ENCODE measurements around the gene ASB2.

The ASB2 gene

GRCh38 chr14:93964281-93964680 is 12.1 kb downstream of the ASB2 start:
- in situ Hi-C loops (cut with MboI; ENCODE audit: low sequenced_read_pairs), result no loop called here

GRCh38 chr14:93963692-93964091 is 12.7 kb downstream of the ASB2 start:
- in situ Hi-C loops (cut with MboI; ENCODE audit: low sequenced_read_pairs), result no loop called here

DNA sequence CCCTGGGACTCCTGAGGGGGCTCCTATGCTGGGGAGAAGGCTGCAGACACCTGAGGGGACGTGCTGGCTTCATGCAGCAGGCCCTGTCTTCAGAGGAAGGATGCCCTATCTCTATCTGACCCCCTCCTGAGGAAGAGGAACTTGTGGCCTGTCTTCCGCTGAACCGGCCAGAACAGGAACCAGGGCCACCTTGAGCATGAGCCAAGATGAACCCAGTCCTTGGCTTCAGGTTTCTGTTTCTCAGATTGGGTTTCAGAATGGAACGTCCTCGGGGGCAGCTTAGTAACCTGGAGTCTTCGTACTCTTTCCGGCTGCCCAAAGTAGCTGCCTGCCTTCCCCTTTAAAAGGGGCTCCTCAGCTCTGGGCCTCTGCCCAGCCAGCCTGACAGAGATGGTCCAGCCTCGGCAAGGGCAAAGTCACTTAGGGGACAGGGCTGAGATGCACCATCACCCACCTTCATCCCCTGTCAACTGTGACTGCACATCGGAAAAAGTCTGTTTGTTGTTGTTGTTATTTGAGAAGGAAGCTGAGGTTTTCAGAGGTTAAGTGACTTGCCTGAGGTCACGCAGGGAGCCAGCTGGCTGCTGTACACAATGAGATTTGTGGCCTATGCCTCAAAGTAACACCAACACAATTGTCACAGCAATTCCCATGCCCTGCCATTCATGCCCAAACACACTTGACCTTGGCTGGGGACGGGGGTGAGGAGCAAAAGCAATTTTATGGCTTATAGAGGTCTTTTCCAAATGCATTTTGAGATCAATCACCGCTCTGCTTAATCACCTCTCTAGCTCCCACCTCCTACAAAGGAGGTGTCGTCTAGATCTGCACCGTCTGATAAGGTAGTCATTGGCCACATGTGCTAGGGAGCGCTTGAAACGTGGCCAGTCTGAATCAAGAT is 13.4 kb downstream of the ASB2 start:
- in situ Hi-C loops (cut with MboI; ENCODE audit: low sequenced_read_pairs), result no loop called here

GRCh38 chr14:93961620-93962019 is 14.8 kb downstream of the ASB2 start:
- in situ Hi-C loops (cut with MboI; ENCODE audit: low sequenced_read_pairs), result no loop called here

GRCh38 chr14:93960774-93961438 is 15.5 kb downstream of the ASB2 start:
- in situ Hi-C loops (cut with MboI; ENCODE audit: low sequenced_read_pairs), result no loop called here

DNA sequence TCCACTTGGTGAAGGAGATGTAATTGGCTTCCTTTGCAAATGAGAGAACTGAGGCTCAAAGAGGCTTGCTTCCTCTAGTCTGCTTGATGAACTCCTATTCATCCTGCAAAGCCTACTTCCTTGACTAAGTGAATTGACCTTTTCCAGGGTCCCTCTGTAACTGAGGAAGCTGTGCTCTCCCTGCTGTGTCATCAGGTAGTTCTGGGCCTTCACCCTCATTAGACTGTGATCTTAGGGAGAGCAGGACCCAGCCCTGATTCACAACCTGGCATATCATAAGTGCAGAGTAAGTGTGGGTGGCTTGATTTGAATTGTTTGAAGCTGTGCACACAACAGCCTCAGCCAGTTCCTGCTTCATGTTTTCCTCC is 16.3 kb downstream of the ASB2 start:
- in situ Hi-C loops (cut with MboI; ENCODE audit: low sequenced_read_pairs), result no loop called here

- in situ Hi-C loops (cut with MboI; ENCODE audit: low sequenced_read_pairs), result no loop called here
These were observed 16.9 kb downstream of the ASB2 start for GRCh38 chr14:93959239-93960107.

- in situ Hi-C loops (cut with MboI; ENCODE audit: low sequenced_read_pairs), result no loop called here
These were observed 17.7 kb downstream of the ASB2 start for GRCh38 chr14:93958567-93959238.

DNA sequence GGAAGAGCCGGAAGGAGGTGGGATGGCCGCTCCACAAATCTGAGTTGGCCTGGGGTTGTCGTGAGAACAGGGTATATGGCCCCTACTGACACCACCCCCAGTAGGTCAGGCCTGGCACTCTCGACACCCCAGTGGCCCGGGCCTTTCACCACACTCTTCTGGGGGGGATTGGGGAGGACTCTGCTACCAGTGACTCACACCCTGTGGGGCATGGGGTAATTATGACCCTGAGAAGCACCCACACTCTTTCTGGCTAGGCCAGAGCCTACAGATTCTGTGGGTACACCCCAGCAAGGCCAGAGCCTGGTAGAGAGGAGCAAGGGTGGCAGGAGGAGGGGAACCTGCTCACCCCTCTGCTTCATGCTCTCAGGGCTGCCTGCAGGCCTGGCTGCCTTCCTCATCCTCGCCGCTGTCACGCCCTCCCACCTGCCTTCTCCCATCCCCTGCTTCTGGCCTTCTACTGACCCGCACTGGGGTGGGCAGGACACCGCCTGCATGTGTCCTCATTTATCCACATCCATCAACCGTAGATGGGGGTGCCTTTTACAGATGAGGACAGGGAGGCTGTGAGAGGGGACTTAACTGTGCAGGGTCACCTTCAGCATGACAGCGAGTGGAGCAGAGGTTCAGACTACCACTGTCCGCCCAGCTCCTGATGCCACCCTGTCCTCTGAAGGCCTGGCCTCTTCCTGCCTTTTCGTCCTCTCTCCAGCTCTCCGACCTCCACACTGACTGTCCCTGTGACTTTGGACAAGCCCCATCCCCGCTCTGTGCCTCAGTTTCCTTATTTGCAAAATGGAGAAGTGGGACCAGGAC is 18.4 kb downstream of the ASB2 start:
- in situ Hi-C loops (cut with MboI; ENCODE audit: low sequenced_read_pairs), result no loop called here

GRCh38 chr14:93957333-93957710 is 19.0 kb downstream of the ASB2 start:
- in situ Hi-C loops (cut with MboI; ENCODE audit: low sequenced_read_pairs), result no loop called here

- in situ Hi-C loops (cut with MboI; ENCODE audit: low sequenced_read_pairs), result no loop called here
These were observed 19.6 kb downstream of the ASB2 start for GRCh38 chr14:93956514-93957332.

DNA sequence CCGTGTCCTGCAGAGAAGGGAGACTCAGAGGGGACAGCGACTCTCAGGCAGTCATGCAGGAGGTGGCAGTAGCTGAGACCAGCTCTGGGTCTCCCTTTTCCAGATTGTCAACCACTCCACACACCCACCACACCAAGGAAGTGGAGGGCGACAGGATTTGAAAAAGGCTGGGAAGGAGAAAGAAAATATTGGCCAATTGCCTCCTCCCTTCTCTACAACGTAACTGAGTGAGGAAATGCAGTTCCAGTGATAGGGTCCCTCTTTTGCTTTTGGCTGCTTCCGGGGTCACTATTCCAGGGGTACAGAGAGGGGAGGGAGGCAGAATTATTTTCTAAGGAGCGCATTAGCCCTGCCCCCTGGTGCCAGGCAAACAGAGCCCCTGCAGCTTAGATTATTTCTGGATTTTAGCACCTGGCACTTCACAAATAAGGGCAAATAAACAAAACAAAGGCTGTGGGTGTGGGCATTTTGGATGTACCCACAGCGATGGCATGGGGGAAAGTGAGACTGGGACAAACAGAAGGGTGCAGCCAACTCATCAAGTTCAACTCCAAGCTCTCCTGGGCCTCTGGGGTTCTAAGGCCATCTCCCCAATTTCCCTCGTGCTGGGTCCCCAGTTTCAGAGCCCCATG is 20.4 kb downstream of the ASB2 start:
- in situ Hi-C loops (cut with MboI; ENCODE audit: low sequenced_read_pairs), result no loop called here

DNA sequence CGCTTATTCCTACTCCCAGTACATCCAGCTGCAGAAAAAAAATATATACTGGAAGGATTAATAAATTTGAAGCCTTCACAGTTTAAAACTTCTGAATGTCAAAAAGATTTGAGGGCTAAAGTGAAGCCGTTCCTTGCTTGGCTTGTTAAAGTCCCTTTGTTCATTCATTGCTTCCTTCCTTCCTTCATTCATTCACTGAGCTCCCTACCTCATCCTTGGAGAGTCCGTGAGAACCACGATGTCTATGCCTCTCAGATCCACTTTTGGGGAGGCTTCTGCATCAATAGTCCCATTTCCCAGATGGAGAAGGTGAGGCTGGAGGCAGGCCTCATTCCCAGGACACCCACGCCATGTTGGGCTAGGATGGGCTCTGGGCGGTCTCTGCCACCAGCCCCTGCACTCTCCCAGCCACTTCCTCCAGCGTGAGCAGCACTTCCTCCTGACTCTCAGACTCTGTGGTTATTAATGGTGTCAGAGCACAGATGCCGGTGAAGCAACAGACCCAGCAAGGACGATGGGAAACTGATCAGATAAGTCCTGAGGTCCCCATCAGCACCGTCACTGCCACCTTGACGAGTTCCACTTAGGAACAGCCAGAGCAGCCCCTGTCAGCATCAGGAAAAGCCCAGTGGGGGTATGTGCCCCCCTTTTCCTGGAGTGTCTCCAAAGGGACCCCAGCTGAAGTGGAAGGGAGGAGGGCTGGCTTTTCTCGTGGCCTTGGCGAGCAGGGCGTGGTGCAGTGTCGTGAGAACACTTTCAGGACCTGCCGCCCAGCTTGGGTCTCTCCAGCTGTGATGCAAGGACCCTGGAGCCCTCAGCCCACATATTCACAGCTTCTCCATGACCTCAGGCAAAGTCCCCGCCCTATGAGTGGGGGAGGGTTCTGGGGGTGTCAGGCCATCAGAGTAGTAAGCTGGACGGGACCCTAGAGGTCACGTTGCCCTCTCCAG is 21.2 kb downstream of the ASB2 start:
- in situ Hi-C loops (cut with MboI; ENCODE audit: low sequenced_read_pairs), result no loop called here

DNA sequence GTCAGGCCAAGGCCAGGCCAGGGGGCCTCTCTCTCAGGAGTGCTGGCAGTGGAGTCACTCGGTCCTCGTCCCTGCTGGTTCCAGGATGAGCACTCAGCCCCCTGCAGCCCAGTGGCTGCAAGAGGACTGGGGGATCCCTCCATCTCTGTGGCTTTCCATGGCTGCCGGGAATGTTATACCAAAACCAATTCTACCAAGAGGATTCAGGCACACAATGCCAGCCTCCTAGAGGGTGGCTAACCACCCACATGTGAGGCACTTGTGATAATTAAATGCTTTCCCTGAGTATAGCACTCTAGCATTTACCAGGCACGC is 21.9 kb downstream of the ASB2 start:
- in situ Hi-C loops (cut with MboI; ENCODE audit: low sequenced_read_pairs), result no loop called here

DNA sequence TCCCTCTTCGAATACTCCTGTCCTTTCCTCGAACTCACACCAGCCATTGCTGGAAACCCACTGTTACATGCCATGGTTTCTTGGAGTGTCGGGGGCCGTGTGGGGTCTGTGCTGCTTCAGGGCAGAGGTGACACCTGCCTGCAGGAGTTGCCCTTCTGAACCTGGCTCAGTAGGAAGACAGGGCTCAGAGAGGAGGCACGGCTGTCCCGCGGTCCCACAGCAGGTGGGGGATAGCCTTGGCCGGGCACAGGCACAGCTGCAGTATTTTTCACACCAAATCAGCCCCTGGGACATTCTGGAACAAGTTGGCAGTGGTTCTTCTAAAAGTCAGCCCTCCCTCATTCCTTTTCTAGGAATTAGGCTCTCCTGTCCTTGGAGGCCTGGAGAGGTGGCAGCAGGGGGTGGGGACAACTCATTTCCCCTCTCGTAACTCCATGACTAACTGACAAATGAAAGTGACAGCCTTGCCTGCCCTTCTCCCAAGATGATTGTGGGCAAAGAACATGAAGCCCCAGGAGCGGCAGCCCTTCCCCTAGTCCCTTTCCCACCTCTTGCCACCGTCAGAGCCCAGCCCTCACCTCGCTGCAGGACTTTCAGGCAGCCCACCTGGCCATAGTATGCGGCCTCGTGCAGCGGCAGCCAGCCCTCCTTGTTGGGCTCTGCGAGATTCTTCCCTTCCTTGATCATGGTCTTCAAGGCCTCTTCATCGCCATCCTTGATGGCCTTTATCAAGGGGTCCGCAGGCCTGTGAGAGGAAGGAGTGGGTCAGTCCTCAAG is 22.4 kb downstream of the ASB2 start:
- in situ Hi-C loops (cut with MboI; ENCODE audit: low sequenced_read_pairs), result no loop called here

GRCh38 chr14:93953263-93953662 is 23.1 kb downstream of the ASB2 start:
- in situ Hi-C loops (cut with MboI; ENCODE audit: low sequenced_read_pairs), result no loop called here

- in situ Hi-C loops (cut with MboI; ENCODE audit: low sequenced_read_pairs), result no loop called here
These were observed 23.5 kb downstream of the ASB2 start for GRCh38 chr14:93952829-93953228.

All from HL-60/S4 treated with phorbol 12-myristate 13-acetate at 8.2 ng/mL for 4 days and 3 days (cell line).